Activated CD4-positive, alpha-beta T cell treated with anti-CD3 and anti-CD28 coated beads for 24 hours (primary cell): ENCODE measurements around the gene PHLDA3.

ENCODE experiments used
- DNase-seq, 2 donors: peaks; one replicate each; pipeline ENCODE4 v3.0.0-alpha.2; 2020; ENCODE audit warnings: low read depth in 2 of 2

Gene PHLDA3

DNA sequence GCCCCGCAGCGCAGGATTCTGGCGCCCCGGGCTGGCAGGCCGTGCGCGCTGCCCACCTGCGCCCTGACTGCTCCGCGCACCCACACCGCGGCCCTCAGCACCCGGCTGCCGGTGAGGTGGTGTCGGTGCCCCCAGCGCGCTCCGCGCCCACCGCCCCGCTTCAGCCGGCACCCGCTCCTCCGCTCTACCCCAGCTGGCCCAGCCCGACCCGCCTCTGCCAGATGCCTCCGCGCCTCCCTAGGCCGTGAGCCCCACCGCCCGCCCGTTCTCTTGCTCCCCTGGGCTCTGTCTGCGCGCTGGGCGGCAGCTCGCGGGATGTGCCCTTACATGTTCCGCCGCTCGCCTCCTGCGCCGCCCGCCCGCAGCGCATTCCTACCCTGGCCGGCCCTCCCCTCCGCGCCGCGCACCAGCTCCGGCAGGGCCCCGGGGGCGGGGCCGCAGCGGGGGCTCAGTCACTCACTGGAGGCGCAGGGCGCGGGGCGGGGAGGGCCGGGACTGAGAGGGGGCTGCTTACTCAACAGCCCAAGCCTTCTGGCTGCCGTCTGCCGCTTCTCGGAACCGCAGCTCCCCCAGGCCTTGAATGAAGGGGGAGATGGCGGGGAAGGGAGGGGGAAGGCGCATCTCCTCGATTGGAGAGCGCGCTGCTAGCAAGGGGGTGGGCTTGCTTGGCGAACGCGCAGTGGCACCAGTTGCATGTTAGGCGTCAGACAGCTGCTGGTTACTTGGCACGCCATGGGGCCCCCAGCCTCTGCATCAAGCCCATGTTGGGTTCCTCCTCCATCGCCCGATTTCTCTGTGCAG, at the start of gene PHLDA3:
Gene PHLDA3 (minus strand): TSS at position 345 of the 801 bp plus-strand sequence. CDS start 402 bp downstream, outside the sequence.
- no peak for DNase-seq

DNA sequence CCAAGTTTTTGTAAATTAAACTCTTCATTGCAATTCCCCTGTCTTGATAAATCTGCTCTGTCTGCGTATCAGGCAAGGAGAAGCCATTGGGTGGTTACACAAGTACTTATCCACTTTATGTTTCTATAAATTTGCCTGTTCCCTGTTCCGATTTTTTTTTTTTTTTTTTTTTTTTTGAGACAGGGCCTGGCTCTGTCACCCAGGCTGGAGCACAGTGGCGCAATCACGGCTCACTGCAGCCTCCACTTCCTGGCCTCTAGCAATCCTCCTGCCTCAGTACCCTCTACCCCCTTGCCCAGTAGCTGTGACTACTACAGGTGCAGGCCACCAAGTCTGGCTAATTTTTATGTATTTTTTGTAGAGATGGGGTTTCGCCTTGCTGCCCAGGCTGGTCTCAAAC, 49.1 kb upstream of the PHLDA3 start:
- DNase-seq = no peak

DNA sequence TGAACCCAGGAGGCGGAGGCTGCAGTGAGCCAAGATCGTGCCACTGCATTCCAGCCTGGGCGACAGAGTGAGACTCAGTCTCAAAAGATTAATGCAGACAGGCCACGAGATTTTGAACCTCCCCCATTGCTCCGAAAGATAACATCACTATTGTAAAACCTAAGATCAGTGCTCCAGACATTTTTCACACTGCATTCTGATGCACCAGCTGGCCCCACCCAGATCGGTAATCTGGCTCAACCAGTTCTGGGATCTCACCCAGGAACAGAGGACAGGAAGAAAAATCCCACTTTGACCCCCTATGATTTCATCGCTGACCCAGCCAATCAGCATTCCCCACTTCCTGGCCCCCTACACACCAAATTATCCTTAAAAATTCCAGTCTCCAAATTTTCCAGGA, 48.6 kb upstream of the PHLDA3 start:
- no peak for DNase-seq

DNA sequence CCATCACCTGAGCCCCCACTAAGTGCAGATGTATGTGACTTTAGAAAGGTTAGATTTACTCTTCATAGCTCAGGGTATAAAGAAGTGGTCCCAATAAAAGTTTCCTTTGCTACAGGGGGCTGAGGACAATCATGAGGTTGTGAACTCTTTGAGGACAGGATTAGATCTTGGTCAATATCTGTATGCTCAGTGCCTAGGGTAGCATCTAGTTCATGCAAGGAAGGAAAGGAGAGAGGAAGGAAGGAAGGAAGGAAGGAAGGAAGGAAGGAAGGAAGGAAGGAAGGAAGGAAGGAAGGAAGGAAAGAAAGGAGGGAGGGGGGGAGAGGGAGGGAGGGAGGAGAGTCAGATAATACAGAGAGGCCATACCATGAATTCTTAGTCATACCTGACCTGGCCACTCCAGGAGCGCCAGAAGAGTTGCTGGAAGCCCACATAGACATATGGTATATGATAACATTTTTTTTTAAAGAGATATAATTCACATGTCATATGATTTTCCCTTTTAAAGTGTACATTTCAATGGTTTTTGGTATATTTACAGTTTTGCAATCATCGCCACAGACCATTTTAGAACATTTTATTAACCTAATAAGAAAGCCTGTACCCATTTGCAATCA, 47.6 kb upstream of the PHLDA3 start:
- no peak for DNase-seq

DNA sequence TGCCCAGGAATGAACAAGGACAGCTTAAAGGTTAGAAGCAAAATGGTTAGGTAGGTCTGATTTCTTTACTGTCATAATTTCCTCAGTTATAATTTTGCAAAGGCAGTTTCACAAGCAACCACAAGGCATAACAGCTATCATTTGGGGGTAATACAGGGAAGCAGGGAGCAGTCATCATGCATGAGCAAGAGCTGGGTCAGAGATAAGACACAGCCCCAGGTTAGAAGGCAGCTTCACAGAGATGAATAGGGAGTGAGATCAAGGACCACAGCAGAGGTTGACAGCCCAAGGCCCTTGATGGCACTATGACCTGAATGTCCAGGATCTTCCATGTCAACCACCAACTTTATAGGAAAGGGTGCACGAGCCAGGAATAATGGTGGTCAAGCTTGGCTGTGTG, 46.9 kb upstream of the PHLDA3 start:
- DNase-seq = no peak

DNA sequence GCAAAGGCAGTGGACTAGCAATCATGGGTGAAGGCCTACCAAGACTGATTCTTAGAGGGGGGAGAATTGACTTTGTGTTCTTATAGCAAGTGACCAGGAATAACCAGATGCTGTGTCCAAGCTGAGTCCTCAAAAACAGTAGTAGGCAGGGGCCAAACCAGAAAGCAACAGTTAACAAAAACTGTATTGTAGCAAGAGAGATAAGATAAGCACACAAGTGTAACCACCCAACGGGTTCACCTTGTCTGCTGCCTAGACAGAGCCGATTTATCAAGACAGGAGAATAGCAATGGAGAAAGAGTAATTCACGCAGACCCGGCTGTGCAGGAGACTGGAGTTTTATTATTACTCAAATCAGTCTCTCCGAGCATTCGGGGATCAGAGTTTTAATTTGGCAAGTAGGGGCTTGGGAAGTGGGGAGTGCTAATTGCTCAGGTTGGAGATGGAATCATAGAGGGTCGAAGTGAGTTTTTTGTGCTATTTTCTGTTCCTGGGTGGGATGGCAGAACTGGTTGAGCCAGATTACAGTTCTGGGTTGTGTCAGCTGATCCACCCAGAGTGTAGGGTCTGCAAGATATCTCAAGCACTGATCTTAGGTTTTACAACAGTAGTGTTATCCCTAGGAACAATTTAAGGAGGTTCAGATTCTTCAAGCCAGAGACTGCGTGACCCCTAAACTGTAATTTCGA, 46.2 kb upstream of the PHLDA3 start:
- DNase-seq = no peak

DNA sequence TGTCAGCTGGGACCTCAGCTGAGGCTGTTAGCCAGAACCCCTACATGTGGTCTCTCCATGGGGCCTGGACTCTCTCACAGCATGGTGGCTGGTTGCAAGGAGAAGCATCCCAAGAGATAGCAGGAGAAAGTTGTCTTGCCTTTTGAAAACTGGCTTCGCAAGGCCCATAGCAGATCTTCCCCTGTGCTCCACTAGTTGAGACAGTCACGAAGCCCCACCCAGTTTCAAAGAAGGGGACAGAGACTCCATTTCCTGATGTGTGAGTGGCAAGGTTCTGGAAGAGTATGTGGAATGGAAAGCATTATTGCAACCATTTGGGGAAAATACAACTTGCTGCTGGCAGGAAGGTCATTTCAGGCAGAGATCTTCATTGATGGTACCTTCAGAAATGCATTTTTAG, 45.5 kb upstream of the PHLDA3 start:
- DNase-seq = no peak

DNA sequence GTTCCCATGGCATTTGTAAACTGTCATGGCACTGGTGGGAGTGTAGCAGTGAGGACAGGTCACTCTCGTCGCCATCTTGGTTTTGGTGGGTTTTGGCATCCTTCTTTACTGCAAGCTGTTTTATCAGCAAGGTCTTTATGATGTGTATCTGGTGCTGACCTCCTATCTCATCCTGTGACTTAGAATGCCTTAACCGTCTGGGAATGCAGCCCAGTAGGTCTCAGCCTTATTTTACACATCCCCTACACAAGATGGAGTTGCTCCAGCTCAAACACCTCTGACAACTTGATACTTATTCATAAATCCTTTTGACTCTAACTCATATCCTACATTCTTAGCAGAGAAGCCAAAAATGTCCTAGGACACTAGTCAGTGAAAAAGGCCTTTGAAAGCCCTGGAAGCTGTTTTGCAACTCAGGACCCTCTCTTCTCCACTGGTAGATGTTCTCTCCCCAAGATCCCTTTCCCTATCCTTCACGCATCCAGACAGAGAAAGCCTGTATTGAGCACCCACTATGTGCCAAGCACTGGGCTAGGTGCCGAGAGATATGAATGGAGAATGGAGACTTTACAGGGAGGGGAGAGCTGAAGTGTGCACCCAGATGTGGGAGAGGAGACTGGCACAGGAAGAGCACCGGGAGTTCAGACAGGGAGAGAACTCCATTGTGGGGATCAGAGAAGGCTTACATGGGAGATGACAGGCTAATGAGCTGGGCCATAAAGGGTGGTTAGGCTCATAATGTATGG, 44.7 kb upstream of the PHLDA3 start:
- no peak for DNase-seq

DNA sequence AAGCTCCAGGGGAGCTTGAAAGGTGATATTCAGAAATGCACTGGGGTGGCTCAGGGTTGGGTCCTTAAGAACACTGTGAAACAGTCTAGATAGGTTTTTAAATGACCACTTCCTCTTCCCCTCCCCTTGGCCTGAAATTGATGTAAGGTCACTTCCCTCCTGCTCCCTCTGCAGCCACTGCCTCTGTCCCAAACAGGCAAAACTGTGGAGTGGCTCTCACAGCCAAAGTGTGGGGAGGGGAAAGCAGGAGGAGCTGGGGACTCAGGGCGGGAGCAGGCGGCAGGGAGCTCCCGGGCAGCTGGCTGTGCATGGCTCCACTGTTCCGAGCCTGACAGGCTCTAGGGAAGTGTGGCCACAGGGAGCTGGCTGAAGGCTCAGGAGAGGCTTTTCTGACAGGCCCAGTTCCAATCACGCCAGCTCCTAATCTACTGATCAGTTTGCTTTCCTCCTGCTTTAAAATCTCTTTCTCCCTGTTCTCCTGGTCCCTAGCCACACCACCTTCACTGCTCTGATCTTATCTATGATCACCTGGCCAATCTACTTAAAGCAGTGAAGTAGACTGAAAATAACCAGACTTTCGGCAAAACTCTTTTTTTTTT, 43.1 kb upstream of the PHLDA3 start:
- no peak for DNase-seq

DNA sequence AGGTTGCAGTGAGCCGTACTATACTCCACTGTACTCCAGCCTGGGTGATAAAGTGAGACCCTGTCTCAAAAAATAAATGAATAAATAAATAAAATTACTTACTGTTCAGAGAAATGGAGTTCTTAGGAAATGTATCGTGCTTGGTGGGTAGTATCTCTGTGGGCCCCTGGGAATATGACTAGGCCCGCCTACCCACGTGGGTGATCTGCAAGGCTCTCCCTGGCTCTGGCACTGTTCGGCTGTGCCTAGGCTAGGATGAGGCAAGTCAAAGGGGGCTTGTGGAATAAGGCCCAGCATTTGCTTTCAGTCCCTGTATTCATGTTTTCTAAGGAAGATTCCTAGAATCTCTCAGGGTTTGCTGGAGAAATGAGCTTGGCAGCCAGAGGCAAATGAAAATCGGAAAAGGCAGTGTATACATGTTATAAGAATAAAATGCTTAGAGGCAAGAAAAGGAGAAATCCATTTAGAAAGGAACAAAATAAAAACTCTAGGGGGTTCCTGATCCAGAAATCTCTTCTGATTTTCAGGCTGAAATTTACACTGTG, 42.5 kb upstream of the PHLDA3 start:
- no peak for DNase-seq

DNA sequence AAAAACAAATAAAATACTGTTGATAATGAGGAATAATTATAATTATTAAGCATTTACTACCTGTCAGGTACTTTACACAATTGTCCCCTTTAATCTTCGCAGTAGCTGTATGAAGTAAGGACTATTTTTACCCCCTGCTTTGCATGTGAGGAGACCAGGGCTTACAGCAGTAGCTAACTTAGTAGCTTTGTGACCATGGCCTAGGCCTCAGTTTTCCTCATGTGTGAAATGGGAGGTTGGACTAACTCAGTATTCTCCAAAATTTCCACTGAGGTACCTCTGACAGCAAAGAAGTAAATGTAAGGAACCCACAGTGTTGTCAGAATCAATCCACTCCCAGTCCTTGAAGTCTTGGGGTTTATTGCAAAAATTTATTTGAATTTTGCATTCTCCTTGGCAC, 41.7 kb upstream of the PHLDA3 start:
- no peak for DNase-seq

DNA sequence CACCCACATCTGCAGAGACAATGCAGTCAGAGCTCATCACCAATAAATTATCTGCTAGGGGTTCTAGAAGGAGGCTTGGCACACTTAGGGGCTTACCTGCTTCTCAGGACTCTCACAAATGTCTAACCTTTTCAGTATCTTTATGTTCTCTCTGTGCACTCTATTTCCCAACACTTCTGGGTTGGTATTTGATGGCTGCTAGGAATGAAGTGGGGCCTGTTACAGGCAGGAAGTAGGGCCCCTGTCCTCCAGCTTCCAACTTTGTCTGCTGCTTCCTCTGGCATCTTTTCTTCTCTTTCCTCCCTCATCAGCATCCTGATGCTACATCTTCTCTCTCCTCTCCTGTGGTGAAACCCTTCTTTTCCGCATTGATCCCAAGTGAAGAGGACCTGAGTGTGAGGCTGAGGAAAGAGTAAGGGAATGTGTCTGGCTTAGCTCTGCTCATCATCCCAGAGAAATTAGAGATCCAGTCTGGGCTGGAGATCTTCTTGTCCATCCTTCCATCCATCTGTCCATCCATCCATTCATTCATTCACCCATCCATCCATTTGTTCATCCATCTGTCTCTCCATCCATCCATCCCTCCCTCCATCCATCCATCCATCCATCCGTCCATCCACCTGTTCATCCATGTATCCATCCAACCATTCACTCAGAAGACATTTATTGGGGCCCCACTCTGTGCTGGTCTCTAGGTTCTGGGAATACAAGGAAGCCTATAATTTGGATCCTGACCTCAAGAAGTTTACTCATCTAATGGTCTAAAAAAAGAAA, 40.8 kb upstream of the PHLDA3 start:
- no peak for DNase-seq

DNA sequence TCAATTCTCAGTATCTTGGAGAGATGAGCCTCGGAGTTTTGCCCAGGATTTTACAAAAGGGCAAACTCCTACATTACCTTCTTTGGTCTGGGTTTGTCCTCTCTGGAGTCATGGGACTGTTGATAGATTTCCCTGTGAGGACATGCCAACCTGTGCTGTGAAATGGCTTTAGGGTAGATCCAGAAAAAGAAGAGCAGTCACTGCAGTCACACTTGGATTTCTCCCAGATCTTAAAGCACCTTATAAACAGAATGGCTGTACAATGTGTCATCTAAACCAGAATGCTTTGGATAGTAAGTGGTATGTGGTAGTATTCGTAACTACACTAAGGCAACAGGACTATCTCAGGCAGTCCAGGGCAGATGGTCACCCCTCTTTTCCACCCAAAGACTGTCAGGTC, 39.8 kb upstream of the PHLDA3 start:
- DNase-seq = no peak

DNA sequence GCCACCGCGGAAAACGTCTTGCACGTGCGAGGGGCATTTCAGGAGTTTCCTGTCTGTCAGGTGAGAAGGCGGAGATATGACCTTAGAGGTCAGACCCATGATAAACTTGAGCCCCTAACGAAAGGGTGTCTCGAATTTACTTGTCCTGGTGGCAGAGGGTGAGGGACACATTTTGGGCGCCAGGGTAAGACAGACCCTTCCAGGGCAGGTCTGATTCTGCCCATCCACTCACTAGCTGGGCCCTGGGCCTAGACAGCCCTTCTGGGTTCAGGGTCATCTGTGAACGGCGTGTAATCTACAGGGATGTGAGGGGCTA, 38.3 kb upstream of the PHLDA3 start:
- no peak for DNase-seq

DNA sequence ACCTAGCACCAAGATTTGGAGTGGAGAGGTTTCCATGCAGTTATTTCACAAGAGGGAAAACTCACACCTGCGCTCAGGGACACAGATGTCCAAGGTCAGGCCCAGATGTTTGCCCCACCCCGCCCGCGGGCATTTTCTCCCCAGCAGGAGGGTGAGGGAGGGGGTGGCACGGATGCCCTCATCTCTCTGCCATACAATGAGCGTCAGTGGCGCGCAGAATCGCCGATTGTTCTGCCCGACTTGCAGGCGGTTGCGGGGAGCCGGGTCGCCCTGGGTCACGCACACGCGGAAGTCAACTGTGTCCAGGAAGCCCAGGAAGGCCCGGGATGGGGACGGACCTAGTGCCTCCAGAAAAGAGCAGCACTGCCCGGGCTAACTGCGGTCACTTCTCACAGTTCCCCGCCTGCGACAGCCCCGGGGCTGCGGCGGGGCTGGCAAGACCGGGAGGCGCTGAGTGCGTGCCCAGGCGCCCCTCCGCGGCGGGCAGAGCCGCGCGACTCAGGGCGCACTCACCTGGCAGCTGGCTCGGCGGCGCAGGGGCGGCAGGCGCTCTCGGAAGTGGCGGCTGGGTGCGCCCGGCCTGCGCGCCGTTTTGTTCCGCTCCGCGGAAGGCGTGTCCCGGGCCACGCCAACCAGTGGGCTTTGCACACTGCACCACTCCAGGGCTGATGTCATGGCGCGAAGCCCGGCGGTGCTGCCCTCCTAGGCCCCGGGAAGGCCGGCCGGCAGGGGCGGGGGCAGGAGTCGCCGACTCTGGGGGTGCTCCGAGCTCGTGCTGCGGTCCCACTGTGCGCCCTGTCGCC, 37.8 kb upstream of the PHLDA3 start, which contains the start of gene CSRP1:
Gene CSRP1 (minus strand): TSS at position 567 of the 803 bp plus-strand sequence. CDS start 10,820 bp downstream, outside the sequence.
- DNase-seq = peak; percentile 71 to 72

DNA sequence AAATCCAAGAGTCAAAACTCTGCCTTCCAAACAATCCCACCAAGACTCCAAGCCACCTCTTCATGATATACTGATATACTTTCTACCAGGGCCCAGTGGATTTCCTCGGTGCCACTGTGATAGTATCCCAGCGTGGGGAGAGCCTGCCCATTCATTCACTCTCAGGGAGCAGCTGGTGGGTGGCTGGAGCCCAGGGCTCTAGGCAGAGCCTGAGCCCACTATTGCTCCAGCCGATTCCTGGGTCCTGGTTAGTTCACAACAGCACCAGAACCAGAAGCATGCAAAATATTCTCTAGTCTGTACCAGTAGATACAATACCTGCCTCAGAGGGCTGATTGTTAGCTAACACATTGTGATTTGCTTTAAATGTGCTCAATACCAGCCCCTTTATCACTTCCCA, 37.1 kb upstream of the PHLDA3 start:
- no peak for DNase-seq

DNA sequence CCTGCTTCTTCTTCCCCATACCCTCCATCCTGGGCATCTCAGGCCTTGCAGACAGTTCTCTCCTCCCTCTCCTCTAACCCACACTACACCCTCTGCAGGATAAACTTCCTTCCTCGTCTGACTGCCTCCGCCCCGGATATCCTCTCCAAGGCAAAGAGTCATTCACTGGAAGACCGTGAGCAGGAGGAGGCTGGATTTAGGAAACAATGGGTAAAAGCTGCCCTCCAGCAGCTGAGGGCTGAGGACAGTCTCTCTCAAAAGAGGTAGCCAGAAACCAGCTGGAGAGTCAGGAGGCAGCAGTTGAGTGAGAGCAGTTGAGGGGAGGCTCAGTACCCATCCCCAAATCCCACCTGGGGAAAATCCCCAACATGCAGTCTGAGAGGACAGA, 36.5 kb upstream of the PHLDA3 start:
- no peak for DNase-seq

DNA sequence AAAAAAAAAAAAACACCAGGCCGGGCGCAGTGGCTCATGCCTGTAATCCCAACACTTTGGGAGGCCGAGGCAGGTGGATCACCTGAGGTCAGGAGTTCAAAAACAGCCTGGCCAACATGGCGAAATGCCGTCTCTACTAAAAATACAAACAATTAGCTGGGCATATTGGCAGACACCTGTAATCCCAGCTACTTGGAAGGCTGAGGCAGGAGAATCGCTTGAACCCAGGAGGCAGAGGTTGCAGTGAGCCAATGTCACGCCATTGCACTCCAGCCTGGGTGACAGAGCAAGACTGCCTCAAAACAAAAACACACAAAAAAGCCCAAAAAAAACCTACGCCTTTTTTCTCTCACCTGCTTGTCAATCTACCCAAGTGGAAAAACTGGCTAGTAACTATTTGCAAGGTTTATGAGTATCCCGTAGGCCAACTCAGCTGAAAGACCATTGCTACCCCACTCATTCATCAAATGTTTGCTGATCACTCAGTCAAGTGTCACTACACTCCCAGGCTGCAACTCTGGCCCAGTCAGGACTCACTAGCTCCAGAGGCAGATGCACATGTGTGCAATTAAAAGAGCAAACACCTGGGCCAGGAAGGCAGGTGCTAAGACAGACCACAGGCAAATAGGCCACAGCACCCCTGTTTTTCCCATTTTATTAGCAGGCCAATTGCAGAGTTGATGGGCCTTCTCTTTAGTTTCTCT, 36.0 kb upstream of the PHLDA3 start:
- DNase-seq = no peak

DNA sequence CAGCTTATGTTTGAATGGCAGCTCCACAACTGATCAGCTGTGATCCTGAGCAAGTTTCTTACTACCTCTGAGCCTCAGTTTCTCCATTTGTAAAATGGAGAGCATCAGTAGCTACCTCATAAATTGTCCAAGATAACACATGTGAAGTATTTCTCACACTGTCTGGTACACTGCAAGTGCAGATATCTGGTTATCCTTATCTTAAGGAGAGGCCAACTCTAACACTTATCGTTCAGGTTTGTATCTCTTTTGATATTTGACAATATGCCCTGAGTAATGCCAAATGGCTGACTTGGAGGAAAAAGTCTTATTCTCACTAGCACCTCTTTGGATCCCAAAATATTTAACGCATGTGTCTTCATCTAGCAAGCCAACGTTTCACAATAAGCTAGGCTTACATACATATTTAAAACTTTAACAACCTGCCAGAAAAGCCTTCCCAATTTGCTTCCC, 35.2 kb upstream of the PHLDA3 start:
- DNase-seq = no peak
